GM12873 (cell line): ENCODE data around the gene RSPO1.

Source experiments
- CTCF ChIP-seq: IDR thresholded peaks from 2 replicates; pipeline ENCODE4 v1.5.1; 2012; ENCODE audit warnings: low read depth, mild to moderate bottlenecking, moderate library complexity, low read length, control low read depth; ENCODE audit not compliant: insufficient read depth; ENCODE audit errors: missing control alignments

The RSPO1 gene

GRCh38 chr1:37655274-37655673 lies 20.6 kb upstream of the RSPO1 start:
- TF ChIP-seq CTCF, result no peak

- no peak for TF ChIP-seq CTCF
Observed at GRCh38 chr1:37653906-37654305, 19.2 kb upstream of the RSPO1 start.

GRCh38 chr1:37652976-37653375 lies 18.3 kb upstream of the RSPO1 start:
- TF ChIP-seq CTCF, result no peak

- no peak for TF ChIP-seq CTCF
Observed at GRCh38 chr1:37651803-37652202, 17.1 kb upstream of the RSPO1 start.

GRCh38 chr1:37650721-37651120 lies 16.0 kb upstream of the RSPO1 start:
- no peak for TF ChIP-seq CTCF

GRCh38 chr1:37650173-37650572 lies 15.5 kb upstream of the RSPO1 start:
- TF ChIP-seq CTCF, result no peak

GRCh38 chr1:37647281-37647680 lies 12.6 kb upstream of the RSPO1 start:
- no peak for TF ChIP-seq CTCF
